CD14-positive monocyte (primary cell): ENCODE results near the gene RIMBP2. TPM values are rescaled to one million over a fixed set of nuclear protein-coding genes. Genes with fewer than 3 reads are reported as not detected.

Source experiments
- DNase-seq, 3 donors: peaks; one replicate each; pipeline ENCODE4 v3.0.0-alpha.2; 2011 to 2022
- H2AFZ ChIP-seq: 2 replicates; pipeline ENCODE4 v1.6.0; 2012; ENCODE audit warnings: mild to moderate bottlenecking, low read depth, low read length, inconsistent platforms; ENCODE audit not compliant: insufficient read depth, poor library complexity, severe bottlenecking
- H3K27ac ChIP-seq, 2 donors: 1 replicate in 1 of 2; 2 replicates in 1 of 2; pipeline ENCODE4 v1.5.1; 2012 to 2013; ENCODE audit warnings: low read length in 2 of 2, control low read depth in 1 of 2, inconsistent platforms in 1 of 2, low read depth in 1 of 2, mild to moderate bottlenecking in 1 of 2
- H3K27me3 ChIP-seq, 2 donors: one replicate each; pipeline versions ENCODE4 v1.6.0 to v1.6.1; 2011 to 2013; ENCODE audit warnings: low read length in 2 of 2; ENCODE audit not compliant: control insufficient read depth in 2 of 2, insufficient read depth in 2 of 2
- H3K36me3 ChIP-seq, 2 donors: replicated peaks in 1 of 2; 1 replicate in 1 of 2; 2 replicates in 1 of 2; pipeline versions ENCODE4 v1.5.1 to v1.6.1; 2012 to 2013; ENCODE audit warnings: low read length in 2 of 2, control low read depth in 1 of 2, inconsistent platforms in 1 of 2, mild to moderate bottlenecking in 1 of 2; ENCODE audit not compliant: insufficient read depth in 2 of 2, control insufficient read depth in 1 of 2
- H3K4me1 ChIP-seq, 2 donors: 1 replicate in 1 of 2; 2 replicates in 1 of 2; pipeline versions ENCODE4 v1.5.1 to v1.6.1; 2012 to 2013; ENCODE audit warnings: low read length in 2 of 2, control low read depth in 1 of 2, inconsistent platforms in 1 of 2, mild to moderate bottlenecking in 1 of 2, moderate library complexity in 1 of 2; ENCODE audit not compliant: insufficient read depth in 2 of 2, control insufficient read depth in 1 of 2
- H3K4me2 ChIP-seq: replicated peaks from 2 replicates; pipeline ENCODE3; 2012; ENCODE audit warnings: low read length, moderate library complexity, mild to moderate bottlenecking; ENCODE audit not compliant: poor library complexity, severe bottlenecking; ENCODE audit errors: extremely low read depth
- H3K4me3 ChIP-seq, 3 experiments: fragments of 200-600 bp in 1 of 3; sonication (generic) in 1 of 3; replicated peaks in 1 of 3; 1 replicate in 2 of 3; 2 replicates in 1 of 3; pipeline ENCODE4 v1.5.1; 2011 to 2013; ENCODE audit warnings: low read length in 3 of 3, mild to moderate bottlenecking in 3 of 3, control low read depth in 2 of 3, low read depth in 2 of 3, inconsistent platforms in 1 of 3, moderate library complexity in 1 of 3
- H3K79me2 ChIP-seq: 2 replicates; pipeline ENCODE4 v1.6.0; 2012; ENCODE audit warnings: mild to moderate bottlenecking, control low read depth, inconsistent platforms, low read length, moderate library complexity; ENCODE audit not compliant: insufficient read depth
- H3K9ac ChIP-seq: 2 replicates; pipeline ENCODE4 v1.6.0; 2017; ENCODE audit warnings: low read length, mild to moderate bottlenecking; ENCODE audit not compliant: insufficient read depth, poor library complexity, severe bottlenecking
- H3K9me3 ChIP-seq, 2 donors: replicated peaks in 1 of 2; 1 replicate in 1 of 2; 2 replicates in 1 of 2; pipeline versions ENCODE4 v1.5.1 to v1.6.1; 2012 to 2013; ENCODE audit warnings: low read length in 2 of 2, control low read depth in 1 of 2; ENCODE audit not compliant: control insufficient read depth in 1 of 2, insufficient read depth in 1 of 2
- H4K20me1 ChIP-seq: 2 replicates; pipeline ENCODE4 v1.6.0; 2012; ENCODE audit warnings: mild to moderate bottlenecking, low read length, control low read depth, moderate library complexity; ENCODE audit not compliant: insufficient read depth
- H3K27ac Mint-ChIP-seq, 7 donors: one replicate each; pipeline ENCODE4 v1.8.0; 2020; ENCODE audit warnings: mild to moderate bottlenecking in 7 of 7, mixed read lengths in 7 of 7, moderate library complexity in 6 of 7, inconsistent platforms in 2 of 7
- H3K27me3 Mint-ChIP-seq, 3 donors: one replicate each; pipeline ENCODE4 v1.8.0; 2021 to 2022; ENCODE audit warnings: low read depth in 3 of 3, mild to moderate bottlenecking in 3 of 3, mixed read lengths in 3 of 3, moderate library complexity in 3 of 3, inconsistent platforms in 1 of 3
- H3K36me3 Mint-ChIP-seq, 2 donors: one replicate each; pipeline ENCODE4 v1.8.0; 2020; ENCODE audit warnings: mixed read lengths in 2 of 2, inconsistent platforms in 1 of 2, mild to moderate bottlenecking in 1 of 2
- H3K4me1 Mint-ChIP-seq: one replicate; pipeline ENCODE4 v1.8.0; 2020; ENCODE audit warnings: mild to moderate bottlenecking, mixed read lengths
- H3K4me3 Mint-ChIP-seq, 2 donors: one replicate each; pipeline ENCODE4 v1.8.0; 2020; ENCODE audit warnings: mild to moderate bottlenecking in 2 of 2, mixed read lengths in 2 of 2, moderate library complexity in 1 of 2
- H3K9me3 Mint-ChIP-seq, 7 donors: one replicate each; pipeline ENCODE4 v1.8.0; 2020 to 2022; ENCODE audit warnings: mixed read lengths in 7 of 7, mild to moderate bottlenecking in 6 of 7, moderate library complexity in 6 of 7, inconsistent platforms in 2 of 7
- WGBS: methylation state at CpG from one replicate; pipeline ENCODE4 v1.1.5; 2013; ENCODE audit warnings: missing lambda C conversion rate; ENCODE audit not compliant: insufficient coverage; 5-methylcytosine and 5-hydroxymethylcytosine counted together
- intact Hi-C, 2 donors: fragments of 100-400 bp; cut with micrococcal nuclease; formaldehyde crosslinking; loops; one replicate each; pipeline versions ENCODE4 v1.15.0 to v1.15.1; 2023
- polyA plus RNA-seq, 3 donors: library from polyadenylated mRNA; depleted of rRNA in 1 of 3; unstranded in 2 of 3; stranded (reverse) in 1 of 3; fragments of 300-500 nt in 2 of 3; fragments of >200 nt in 1 of 3; fragmentation: Illumina TruSeq in 2 of 3; gene quantifications; 1 replicate in 2 of 3; 2 replicates in 1 of 3; pipeline ENCODE4 v1.2.3, GENCODE V29; 2012 to 2021
- TF ChIP-seq, protein P1 (sequence below): fragments of 200-600 bp; IDR thresholded peaks from one replicate; pipeline ENCODE4 v1.8.0; 2022; ENCODE audit warnings: antibody characterized with exemption, mild to moderate bottlenecking

Gene RIMBP2
- polyA plus RNA-seq, 3 donors: not detected

DNA sequence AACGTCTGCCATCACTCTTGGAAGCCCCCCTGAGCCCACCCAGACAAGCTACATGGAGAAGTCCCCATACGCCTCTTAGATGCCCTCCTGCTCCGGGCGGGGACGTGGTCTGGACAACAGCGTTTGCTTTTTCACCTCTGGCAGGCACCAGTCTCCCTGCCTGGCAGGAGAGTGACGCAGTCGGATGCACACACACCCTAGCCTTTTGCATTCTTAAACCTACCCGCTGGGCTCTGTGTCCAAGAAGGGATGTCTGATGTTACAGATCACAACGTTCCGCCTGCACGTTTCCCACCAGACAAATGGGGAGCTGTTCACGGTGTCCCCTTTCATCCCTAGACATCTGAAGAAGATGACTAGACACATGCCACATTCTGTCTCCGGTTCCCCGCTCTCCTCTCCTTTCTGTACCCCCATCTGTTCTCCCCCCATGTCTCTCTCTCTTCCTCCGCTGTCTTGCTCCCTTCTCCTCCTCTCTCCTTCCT, 100.2 kb downstream of the RIMBP2 start:
- no peaks in the 10 kb centered on the region for H3K4me1 ChIP-seq
- H3K9ac ChIP-seq: no peak overlapping the region
- H3K27ac ChIP-seq: no peak overlapping the region
- no peaks in the 10 kb centered on the region for H3K36me3 ChIP-seq
- H3K27me3 ChIP-seq: no peaks in the 10 kb centered on the region
- H3K4me3 Mint-ChIP-seq: no peak overlapping the region
- no peaks in the 10 kb centered on the region for H3K4me1 Mint-ChIP-seq
- H4K20me1 ChIP-seq: no peaks in the 10 kb centered on the region
- no peak overlapping the region for H3K4me3 ChIP-seq
- H3K79me2 ChIP-seq: no peaks in the 10 kb centered on the region
- no peak overlapping the region for H2AFZ ChIP-seq
- no peak for DNase-seq
- WGBS: 85% methylated on average over 16 of the region's 16 CpGs
- H3K9me3 Mint-ChIP-seq: peaks cover 0 to 13% (median 0%) of the 10 kb centered on the region in 7 donors
- no peak overlapping the region for H3K27ac Mint-ChIP-seq
- intact Hi-C loops: no loop called here
- no peak overlapping the region for H3K4me2 ChIP-seq
- H3K36me3 Mint-ChIP-seq: no peaks in the 10 kb centered on the region
- H3K9me3 ChIP-seq: no peaks in the 10 kb centered on the region
- H3K27me3 Mint-ChIP-seq: peaks cover 0 to 3% (median 2%) of the 10 kb centered on the region in 3 donors
- TF ChIP-seq, protein P1, sequence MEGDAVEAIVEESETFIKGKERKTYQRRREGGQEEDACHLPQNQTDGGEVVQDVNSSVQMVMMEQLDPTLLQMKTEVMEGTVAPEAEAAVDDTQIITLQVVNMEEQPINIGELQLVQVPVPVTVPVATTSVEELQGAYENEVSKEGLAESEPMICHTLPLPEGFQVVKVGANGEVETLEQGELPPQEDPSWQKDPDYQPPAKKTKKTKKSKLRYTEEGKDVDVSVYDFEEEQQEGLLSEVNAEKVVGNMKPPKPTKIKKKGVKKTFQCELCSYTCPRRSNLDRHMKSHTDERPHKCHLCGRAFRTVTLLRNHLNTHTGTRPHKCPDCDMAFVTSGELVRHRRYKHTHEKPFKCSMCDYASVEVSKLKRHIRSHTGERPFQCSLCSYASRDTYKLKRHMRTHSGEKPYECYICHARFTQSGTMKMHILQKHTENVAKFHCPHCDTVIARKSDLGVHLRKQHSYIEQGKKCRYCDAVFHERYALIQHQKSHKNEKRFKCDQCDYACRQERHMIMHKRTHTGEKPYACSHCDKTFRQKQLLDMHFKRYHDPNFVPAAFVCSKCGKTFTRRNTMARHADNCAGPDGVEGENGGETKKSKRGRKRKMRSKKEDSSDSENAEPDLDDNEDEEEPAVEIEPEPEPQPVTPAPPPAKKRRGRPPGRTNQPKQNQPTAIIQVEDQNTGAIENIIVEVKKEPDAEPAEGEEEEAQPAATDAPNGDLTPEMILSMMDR: no peak

- Histone ChIP-seq H3K4me1 (no peaks in the 10 kb centered on the region), H3K4me2 (no peak overlapping the region), H3K27ac (no peak overlapping the region), H2AFZ (no peak overlapping the region), H3K79me2 (no peaks in the 10 kb centered on the region), H3K9ac (no peak overlapping the region), H4K20me1 (no peaks in the 10 kb centered on the region), H3K9me3 (no peaks in the 10 kb centered on the region), H3K4me3 (no peak overlapping the region), H3K27me3 (no peaks in the 10 kb centered on the region), H3K36me3 (no peaks in the 10 kb centered on the region)
- Mint-ChIP-seq H3K9me3 (peaks cover 0 to 9% (median 0%) of the 10 kb centered on the region in 7 donors), H3K4me1 (no peaks in the 10 kb centered on the region), H3K4me3 (no peak overlapping the region), H3K27ac (no peak overlapping the region), H3K27me3 (no peaks in the 10 kb centered on the region), H3K36me3 (no peaks in the 10 kb centered on the region)
- WGBS: 90% methylated on average over 2 of the region's 5 CpGs
- intact Hi-C loops: no loop called here
- no peak for DNase-seq
- TF ChIP-seq, protein P1: no peak
Observed at GRCh38 chr12:130614530-130614905, 101.6 kb downstream of the RIMBP2 start.
